Loucy (cell line): Measurements from ENCODE around the gene ODC1.

ENCODE experiments used
- EZH2phosphoT487 ChIP-seq: fragments of 200-600 bp; IDR thresholded peaks from 2 replicates; pipeline ENCODE4 v1.6.1; 2018; ENCODE audit warnings: antibody characterized with exemption, mild to moderate bottlenecking, moderate library complexity, borderline replicate concordance
- TF ChIP-seq, protein P1 (sequence below): fragments of 200-600 bp; sonication (generic); conservative IDR thresholded peaks from 2 replicates; pipeline ENCODE4 v1.5.1; 2014; ENCODE audit warnings: mild to moderate bottlenecking, antibody characterized with exemption, low read length

DNA sequence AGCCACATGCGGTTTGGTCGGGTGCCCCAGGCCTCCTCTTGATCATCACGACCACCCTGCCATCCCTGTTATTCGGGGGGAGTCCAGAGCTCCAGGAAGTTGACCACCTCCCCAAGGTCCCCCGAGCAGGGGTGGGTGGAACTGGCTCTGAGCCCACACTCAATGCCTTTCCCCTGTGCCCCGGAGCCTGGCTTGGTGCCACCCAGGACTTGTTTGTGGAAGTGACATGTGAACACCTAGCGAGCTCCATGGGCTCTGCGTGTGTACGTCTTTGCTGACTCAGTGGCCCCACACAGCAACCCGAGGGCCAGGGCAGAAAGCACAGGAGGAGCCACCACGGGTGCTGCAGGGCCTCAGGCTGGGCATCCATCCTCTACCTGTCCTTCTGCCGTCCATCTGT is 32.5 kb downstream of the ODC1 start:
- TF ChIP-seq, protein P1, sequence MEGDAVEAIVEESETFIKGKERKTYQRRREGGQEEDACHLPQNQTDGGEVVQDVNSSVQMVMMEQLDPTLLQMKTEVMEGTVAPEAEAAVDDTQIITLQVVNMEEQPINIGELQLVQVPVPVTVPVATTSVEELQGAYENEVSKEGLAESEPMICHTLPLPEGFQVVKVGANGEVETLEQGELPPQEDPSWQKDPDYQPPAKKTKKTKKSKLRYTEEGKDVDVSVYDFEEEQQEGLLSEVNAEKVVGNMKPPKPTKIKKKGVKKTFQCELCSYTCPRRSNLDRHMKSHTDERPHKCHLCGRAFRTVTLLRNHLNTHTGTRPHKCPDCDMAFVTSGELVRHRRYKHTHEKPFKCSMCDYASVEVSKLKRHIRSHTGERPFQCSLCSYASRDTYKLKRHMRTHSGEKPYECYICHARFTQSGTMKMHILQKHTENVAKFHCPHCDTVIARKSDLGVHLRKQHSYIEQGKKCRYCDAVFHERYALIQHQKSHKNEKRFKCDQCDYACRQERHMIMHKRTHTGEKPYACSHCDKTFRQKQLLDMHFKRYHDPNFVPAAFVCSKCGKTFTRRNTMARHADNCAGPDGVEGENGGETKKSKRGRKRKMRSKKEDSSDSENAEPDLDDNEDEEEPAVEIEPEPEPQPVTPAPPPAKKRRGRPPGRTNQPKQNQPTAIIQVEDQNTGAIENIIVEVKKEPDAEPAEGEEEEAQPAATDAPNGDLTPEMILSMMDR: no peak
- TF ChIP-seq EZH2phosphoT487: no peak
